ENCODE data around the gene TSSK2.

- TF ChIP-seq CTCF (IDR thresholded peaks at IDR 0.05), result no peak
- TF ChIP-seq POLR2A (IDR thresholded peaks at IDR 0.05), result no peak
Observed at GRCh38 chr22:19090183-19090582, 40.9 kb upstream of the TSSK2 start.

All from heart left ventricle (tissue), 13 donors.